Kidney (tissue), 14 donors: ENCODE data around the gene WWOX. TPM values are rescaled to one million over a fixed set of nuclear protein-coding genes. Genes with fewer than 3 reads are reported as not detected.
A peak's percentile ranks its signal among the peaks of the same experiment; 100 is the strongest.

Experiments
- DNase-seq, 5 donors: peaks; one replicate each; pipeline ENCODE4 v3.0.0-alpha.2; 2013 to 2020
- FAIRE-seq: peaks from 2 replicates; lab custom pipeline; 2012; peaks lifted over from hg19 to GRCh38; lab: Jason Lieb, UNC
- H3K27ac ChIP-seq, 2 donors: one replicate each; pipeline ENCODE4 v1.7.0; 2013; ENCODE audit warnings: low read depth in 2 of 2, low read length in 2 of 2, inconsistent platforms in 1 of 2
- H3K27me3 ChIP-seq: one replicate; pipeline ENCODE4 v1.7.1; 2013; ENCODE audit warnings: low read length, inconsistent platforms; ENCODE audit not compliant: control insufficient read depth, insufficient read depth
- H3K36me3 ChIP-seq, 3 donors: one replicate each; pipeline versions ENCODE4 v1.7.0 to v1.7.1; 2013; ENCODE audit warnings: low read length in 3 of 3, control low read depth in 1 of 3, inconsistent platforms in 1 of 3; ENCODE audit not compliant: insufficient read depth in 3 of 3, control insufficient read depth in 2 of 3
- H3K4me1 ChIP-seq, 3 donors: one replicate each; pipeline versions ENCODE4 v1.7.0 to v1.7.1; 2013; ENCODE audit warnings: low read length in 3 of 3, inconsistent platforms in 1 of 3, low read depth in 1 of 3; ENCODE audit not compliant: control insufficient read depth in 2 of 3, insufficient read depth in 2 of 3
- H3K4me3 ChIP-seq, 3 donors: one replicate each; pipeline versions ENCODE4 v1.7.0 to v1.8.1; 2013; ENCODE audit warnings: low read length in 3 of 3, control low read depth in 1 of 3, inconsistent platforms in 1 of 3
- H3K9ac ChIP-seq, 3 donors: one replicate each; pipeline versions ENCODE4 v1.7.0 to v1.7.1; 2013; ENCODE audit warnings: low read length in 3 of 3, control low read depth in 1 of 3, inconsistent platforms in 1 of 3
- H3K9me3 ChIP-seq, 3 donors: one replicate each; pipeline versions ENCODE4 v1.7.0 to v1.7.1; 2013; ENCODE audit warnings: low read length in 3 of 3, control low read depth in 1 of 3, inconsistent platforms in 1 of 3; ENCODE audit not compliant: control insufficient read depth in 2 of 3, insufficient read depth in 1 of 3
- CTCF ChIP-seq: IDR thresholded peaks from 3 replicates; pipeline ENCODE4 v1.5.1; 2012; ENCODE audit warnings: mild to moderate bottlenecking, moderate library complexity, borderline replicate concordance; ENCODE audit not compliant: insufficient read depth; ENCODE audit errors: extremely low read depth
- intact Hi-C: fragments of 100-400 bp; cut with DNase I; formaldehyde crosslinking; loops from one replicate; pipeline ENCODE4 v1.11.1; 2022
- polyA plus RNA-seq: library from polyadenylated mRNA; stranded (reverse); fragments of 350-450 nt; fragmentation: Illumina TruSeq; extraction: RNeasy Lipid Tissue Mini Kit (QIAGEN cat#74804); gene quantifications from one replicate; pipeline ENCODE4 v1.2.3, GENCODE V29; 2014; ENCODE audit warnings: low read depth, low replicate concordance; ENCODE audit not compliant: insufficient read depth
- total RNA-seq: library from RNA; stranded (reverse); fragmentation: NEBNext Ultra II Directional; extraction: Animal tissue kit (Norgen Biotek cat#: 25700); gene quantifications from one replicate; pipeline ENCODE4 v1.2.1, GENCODE V29; 2021
- donor health status: control.
- donor health status: control.
- donor health status: control.
- donor health status: control.
- donor health status: control.
- donor health status: DM: yes; HTN: yes; CAD: no.
- donor health status: Normal renal cell carcinoma (clear cell type).

The WWOX gene
- total and polyA plus RNA-seq, 2 donors from 2014 or later: 22.5 to 30.3 TPM

GRCh38 chr16:78118469-78119025 is 19.1 kb downstream of the WWOX start:
- H3K36me3 ChIP-seq: peaks cover 0 to 20% (median 5%) of the 10 kb centered on the region in 3 donors
- FAIRE-seq: no peak
- no peak overlapping the region for H3K9ac ChIP-seq
- no peak overlapping the region for H3K4me3 ChIP-seq
- H3K27me3 ChIP-seq: no peaks in the 10 kb centered on the region
- H3K9me3 ChIP-seq: no peaks in the 10 kb centered on the region
- TF ChIP-seq CTCF: no peak
- no peak overlapping the region for H3K27ac ChIP-seq
- intact Hi-C loops: no loop called here
- DNase-seq: no peak
- H3K4me1 ChIP-seq: no peaks in the 10 kb centered on the region

- Histone ChIP-seq H3K9me3 (no peaks in the 10 kb centered on the region), H3K4me1 (peaks cover 3 to 5% (median 3%) of the 10 kb centered on the region in 3 donors), H3K27ac (no peak overlapping the region), H3K4me3 (no peak overlapping the region), H3K36me3 (peaks cover 0 to 13% (median 3%) of the 10 kb centered on the region in 3 donors), H3K9ac (no peak overlapping the region), H3K27me3 (no peaks in the 10 kb centered on the region)
- intact Hi-C loops: no loop called here
- peak; percentile 11 for TF ChIP-seq CTCF
- FAIRE-seq (peak; percentile 93), DNase-seq (peak in 2 of 5 donors; percentile 88)
Observed at GRCh38 chr16:78122774-78123315, 23.4 kb downstream of the WWOX start.

DNA sequence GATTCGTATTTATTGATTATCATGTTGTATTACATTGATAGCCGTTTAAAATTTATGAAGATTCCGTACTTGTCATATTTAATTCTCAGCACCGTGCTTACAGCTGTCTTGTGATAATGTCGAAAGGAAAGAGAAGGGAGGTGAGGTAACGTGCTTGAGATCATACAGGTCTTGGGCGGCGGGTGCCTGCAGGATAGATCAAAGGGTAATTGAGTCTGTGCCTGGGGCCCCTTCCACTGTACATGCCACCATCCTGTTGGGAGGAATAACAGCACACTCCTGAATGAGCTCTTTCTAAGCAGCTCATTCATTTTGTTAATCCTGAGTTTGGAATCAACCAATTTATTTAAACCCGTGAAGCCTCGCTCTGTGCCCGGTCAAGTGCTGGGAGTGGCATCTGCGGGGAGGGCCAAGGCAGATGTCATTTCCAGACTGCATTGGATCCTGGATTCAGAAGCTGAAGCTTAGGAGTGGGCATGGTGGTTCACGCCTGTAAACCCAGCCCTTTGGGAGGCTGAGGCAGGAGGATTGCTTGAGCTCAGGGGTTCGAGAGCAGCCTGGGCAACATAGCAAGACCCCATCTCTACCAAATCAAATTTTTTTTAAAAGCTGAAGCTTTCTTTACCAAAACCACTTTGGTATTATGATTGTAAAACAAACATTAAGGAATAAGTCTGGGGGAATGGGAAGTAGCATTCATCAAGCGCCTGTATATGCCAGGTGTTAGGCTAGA is 25.8 kb downstream of the WWOX start:
- H3K4me3 ChIP-seq: no peak overlapping the region
- H3K27ac ChIP-seq: no peak overlapping the region
- H3K9ac ChIP-seq: no peak overlapping the region
- no peak for TF ChIP-seq CTCF
- H3K4me1 ChIP-seq: peaks cover 3 to 5% (median 3%) of the 10 kb centered on the region in 3 donors
- no peaks in the 10 kb centered on the region for H3K27me3 ChIP-seq
- no peaks in the 10 kb centered on the region for H3K36me3 ChIP-seq
- no peaks in the 10 kb centered on the region for H3K9me3 ChIP-seq
- DNase-seq (no peak), FAIRE-seq (no peak)
- intact Hi-C loops: no loop called here
